Measurements from ENCODE around the gene IFITM5.
A peak's percentile ranks its signal among the peaks of the same experiment; 100 is the strongest.
"Not testable (repeated sequence)": the region's sequence is repeated elsewhere in the genome, so short reads cannot be mapped to it uniquely, and the experiment has no call there.

IFITM5 gene

DNA sequence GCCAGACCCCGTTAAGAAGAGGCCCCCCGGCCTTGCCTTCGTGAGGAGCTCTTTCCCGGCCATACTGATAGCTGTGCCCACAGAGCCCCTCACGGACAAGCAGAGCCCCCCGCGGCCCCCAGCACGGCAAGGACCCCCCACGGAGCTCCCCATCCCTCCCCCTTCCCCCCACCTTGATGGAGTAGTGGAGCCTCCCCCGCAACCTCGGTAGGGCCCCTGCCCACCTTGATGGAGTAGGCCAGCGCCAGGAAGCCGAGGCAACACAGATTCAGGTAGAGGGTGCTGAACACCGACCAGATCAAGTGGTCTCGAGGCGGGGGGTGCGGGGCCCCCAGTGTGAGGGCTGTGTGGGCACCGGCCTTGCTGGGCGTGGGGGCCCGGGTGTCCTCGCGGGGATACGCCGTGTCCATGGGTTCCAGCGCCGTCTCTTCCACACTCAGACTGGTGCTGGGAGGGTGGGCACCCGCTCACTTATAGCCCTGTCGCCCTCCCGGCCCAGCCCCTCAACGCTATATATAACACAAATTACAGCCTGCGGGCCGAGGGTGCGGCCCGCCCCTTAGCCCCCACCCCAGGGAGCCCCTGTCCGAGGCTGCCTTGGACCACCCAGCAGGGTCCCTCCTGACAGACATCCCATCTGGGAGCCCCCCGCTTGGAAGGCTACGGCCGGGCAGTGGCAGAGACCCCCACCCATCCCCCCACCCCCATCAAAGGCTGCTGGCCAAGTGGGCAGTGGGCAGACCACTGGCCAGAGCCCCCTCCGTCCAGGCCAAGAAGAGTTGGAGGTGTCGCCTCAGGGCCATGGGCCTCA is at the start of gene IFITM5:
IFITM5 (minus strand) TSS at position 446 of the 811 bp plus-strand sequence; CDS start at position 410, 36 bp downstream.
- DNase-seq (ENCODE audit: insufficient read length, low spot score) (no peak), FAIRE-seq (no peak)

DNA sequence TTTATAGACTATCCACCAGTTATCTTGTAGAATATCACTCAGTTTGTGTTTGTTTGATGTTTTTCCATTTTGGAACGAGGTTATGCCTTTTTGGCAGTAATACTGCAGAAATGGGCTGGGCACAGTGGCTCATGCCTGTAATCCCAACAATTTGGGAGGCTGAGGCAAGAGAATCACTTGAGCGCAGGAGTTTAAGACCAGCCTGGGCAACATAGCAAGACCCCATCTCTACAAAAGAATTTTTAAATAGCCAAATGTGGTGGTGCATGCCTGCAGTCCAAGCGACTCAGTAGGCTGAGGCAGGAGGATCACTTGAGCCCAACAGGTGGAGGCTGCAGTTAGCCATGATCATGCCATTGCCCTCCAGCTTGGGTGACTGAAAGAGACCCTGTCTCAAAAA is 47.2 kb upstream of the IFITM5 start:
- DNase-seq (ENCODE audit: insufficient read length, low spot score) (no peak), FAIRE-seq (no peak)

DNA sequence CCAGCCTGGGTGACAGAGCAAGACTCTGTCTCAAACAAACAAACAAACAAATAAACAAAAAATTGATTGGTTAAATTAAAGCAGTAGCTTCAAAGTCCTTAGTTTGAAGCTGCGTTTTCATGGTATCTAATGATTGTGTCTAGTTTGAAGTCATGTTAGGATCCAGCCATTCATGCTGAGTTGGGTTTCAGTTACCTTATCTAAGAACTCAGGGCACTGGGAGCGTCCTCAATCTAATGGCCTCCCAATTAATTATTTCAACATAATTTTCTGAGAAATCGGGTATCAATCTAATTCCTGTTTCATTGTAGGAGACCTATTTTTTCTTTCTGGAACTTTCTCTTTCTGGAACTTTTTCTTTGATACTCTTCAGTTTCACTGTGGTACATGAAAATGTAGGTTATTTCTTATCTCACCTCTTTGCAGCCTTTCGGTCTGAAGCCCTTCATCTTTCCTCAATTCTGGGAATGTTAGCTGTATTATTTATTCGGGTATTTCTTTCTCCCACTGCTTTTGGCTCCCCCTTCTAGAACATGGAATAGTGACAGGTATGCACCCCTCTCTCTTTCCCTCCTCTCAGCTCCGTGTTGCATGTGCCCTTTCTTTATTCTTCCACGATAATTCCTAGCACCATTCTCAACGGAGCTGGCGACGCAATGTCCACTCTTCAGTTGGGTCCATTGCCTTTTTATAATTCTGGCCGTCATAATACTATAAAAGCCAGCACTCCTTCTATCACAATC is 45.7 kb upstream of the IFITM5 start:
- no peak for DNase-seq (ENCODE audit: insufficient read length, low spot score)
- no peak for FAIRE-seq

DNA sequence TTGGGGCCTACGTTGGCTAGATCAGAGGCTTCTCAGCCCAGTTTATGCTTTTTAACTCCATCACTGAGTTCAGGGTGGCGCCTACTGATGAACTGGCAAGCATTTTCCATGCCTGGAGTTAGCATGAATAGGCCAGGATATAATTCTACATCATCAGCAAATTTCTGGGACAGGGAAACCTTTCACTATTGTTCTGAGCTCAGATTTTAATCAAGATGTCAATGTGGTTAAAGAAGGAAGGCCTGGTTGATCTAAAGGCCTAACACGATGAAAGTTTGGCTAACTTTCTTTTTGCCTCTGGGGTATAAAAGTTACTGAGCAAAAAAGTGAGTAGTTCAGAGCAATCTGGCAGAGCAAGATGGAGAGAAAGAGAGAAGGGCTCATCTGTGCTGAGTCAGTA is 43.0 kb upstream of the IFITM5 start:
- no peak for FAIRE-seq
- no peak for DNase-seq (ENCODE audit: insufficient read length, low spot score)

DNA sequence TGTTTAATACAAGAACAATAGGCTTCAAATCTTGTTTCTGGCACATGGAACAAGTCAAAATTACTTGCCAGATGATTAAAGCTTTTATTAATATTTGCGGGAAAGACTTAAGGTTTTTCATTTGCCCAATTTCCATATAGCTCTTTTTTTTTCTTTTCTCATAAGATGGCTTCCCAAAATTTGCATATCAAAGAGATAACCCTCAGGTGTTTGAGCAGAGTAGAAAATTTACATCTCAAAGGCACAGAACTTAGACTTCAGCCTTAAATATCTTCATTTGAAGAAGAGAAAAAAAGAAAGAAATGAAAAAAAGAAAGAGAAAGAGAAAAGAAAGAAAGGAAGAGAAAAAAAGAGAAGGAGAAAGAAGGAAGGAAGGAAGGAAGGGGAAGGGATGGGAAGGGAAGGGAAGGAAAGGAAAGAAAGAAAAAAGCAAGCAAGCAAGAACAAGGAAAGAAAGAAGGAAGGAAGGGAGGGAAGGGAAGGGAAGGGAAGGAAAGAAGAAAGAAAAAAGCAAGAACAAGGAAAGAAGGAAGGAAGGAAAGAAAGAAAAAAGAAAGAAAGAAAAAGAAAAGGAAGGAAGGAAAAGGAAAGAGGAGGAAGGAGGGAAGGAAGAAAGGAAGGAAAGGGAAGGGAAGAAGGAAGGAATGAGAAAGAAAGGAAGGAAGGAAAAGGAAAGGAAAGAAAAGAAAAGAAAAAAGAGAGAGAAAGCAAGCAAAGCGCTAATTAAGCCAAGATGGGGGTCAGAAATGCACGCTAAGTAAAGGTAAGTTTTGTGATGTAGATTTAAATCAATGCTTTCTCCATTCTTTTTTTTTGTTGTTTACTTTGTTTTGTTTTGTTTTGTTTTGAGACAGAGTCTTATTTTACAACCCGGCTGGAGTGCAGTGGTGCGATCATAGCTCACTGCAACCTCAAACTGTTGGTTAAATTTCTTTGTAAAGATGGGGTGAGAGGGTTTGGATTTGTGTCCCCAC is 41.5 kb upstream of the IFITM5 start:
- peak; percentile 44 for FAIRE-seq
- DNase-seq (ENCODE audit: insufficient read length, low spot score) = no peak

DNA sequence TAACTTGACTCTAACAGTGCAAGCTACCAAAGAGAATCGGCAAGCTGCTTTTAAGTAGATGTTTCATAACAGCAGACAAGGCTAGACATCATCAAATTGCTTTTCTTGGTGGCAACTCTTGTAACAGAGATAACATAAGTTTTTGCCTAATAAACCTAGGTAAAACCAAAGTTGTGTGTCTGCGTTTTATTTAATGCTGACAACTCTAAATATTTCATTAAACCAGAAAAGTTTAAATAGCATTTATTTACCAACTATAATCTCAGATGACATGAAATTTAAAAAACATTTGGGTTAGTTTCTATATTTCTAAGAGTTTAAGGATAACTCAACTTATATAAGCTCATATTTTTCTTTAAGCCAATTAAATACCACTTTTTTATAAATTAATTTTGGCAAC is 40.6 kb upstream of the IFITM5 start:
- DNase-seq (ENCODE audit: insufficient read length, low spot score) = no peak
- FAIRE-seq = no peak

DNA sequence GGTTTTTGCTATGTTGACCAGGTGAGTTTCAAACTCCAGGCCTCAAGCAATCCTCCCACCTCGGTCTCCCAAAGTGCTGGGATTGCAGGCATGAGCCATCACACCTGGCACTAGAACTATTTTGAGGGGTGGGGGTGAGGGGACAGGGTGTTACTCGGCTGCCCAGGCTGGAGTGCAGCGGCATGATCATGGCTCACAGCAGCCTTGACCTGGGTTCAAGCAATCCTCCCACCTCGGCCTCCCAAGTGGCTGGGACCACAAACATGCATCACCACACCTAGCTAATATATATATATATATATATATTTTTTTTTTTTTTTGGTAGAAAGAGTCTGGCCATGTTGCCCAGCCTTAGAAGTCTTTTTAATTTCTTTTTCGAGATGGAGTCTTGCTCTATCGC is 38.4 kb upstream of the IFITM5 start:
- no peak for FAIRE-seq
- DNase-seq (ENCODE audit: insufficient read length, low spot score) = no peak

DNA sequence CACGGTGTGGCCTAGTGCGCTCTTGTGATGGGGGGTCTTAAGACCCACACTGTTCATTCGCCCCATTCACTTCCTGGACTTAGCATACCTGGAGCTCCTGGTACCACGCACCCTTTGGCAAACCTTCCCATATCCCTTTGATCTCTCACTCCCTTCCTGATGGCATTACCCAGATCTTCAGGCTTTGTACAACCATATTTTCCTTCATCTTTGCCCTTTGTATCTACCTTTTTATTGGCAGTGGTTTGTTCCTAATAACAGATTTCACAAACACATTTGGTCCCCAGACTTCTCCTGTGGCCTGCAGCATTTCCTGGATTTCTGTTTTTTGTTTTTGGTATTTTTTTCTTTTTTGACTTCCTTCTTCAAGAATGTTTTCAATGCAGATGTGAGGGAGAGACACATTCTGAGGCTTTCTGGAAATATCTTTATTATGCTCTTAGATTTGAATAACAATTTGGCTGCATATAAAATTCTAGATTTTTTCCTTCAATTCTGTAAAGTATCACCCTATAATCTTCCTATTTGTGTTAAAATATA is 37.4 kb upstream of the IFITM5 start:
- FAIRE-seq (peak; percentile 39), DNase-seq (ENCODE audit: insufficient read length, low spot score) (no peak)

DNA sequence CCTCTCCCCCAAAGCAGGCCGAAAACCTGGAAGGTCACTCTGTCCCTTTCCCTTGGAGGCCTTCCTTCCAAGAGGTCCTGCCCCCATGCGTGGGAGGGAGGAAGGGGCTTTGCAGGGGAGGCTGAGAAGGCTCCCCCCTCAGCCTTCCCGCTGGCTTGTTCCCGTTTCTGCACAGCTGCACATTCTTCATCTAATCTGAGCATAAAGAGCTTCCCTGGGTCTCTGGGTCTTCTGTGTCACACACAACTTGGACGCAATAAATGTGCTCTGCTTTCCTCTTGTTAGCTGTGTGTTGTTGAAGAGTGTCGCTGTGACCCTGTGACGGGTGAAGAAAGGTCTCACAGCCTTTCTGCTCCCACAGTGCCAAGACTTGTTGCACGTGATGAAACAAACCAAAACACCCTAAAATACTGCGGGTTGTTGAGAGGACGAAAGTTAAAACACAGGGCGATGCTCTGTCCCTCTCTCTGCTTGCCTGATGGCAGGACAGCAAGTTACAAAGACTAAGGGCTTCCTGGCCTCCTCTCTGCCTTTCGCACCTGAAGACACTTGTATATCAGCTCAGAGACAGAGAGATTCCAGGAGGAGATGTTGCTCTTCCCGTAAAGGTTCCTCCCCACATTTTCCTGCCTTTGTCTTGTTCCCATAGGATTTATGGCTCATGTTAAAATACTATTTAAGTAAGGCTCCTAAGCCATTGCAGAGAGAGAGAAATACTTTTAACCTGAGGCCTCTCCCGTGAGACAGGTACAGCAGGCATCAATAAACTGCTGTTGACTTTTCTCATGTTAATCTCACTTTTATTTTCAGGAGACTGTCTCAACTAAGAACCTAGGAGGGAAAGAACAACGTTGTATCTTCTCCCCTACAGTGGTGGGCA is 36.7 kb upstream of the IFITM5 start:
- FAIRE-seq = peak; percentile 74
- DNase-seq (ENCODE audit: insufficient read length, low spot score) = no peak

DNA sequence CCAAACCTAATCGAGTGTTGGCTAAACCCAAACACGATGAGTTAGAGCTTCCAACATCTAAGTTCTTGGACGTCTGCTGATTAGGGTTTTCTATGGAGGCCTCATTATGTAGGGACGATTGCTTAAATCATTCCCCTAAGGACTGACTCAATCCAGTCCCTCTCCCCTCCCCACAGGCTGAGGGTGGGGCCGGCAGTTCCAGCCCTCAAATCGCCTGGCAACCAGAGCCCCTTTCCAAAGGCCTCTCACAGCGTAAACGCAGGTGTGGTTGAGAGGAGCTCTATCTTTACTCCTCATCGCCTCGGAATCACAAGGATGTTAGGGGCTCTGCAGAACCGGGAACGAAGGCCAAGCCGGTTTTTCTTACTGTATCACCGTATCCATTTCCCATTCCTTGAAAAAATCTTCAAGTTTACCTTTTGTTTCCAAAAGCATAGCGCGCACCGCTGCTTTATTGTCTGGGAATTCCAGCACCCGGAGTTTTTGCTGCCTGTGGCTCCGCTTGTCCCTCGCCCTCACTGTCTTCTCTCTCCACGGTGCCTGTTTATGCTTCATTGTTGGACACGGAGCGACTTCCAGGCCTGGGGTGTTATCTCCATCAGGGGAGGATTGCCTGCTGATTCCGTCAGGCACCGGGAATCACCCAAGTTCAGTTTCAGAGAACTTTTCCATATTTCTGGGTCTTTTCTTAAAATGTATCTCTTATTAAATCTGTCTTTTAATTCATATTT is 35.1 kb upstream of the IFITM5 start:
- no peak for FAIRE-seq
- no peak for DNase-seq (ENCODE audit: insufficient read length, low spot score)

DNA sequence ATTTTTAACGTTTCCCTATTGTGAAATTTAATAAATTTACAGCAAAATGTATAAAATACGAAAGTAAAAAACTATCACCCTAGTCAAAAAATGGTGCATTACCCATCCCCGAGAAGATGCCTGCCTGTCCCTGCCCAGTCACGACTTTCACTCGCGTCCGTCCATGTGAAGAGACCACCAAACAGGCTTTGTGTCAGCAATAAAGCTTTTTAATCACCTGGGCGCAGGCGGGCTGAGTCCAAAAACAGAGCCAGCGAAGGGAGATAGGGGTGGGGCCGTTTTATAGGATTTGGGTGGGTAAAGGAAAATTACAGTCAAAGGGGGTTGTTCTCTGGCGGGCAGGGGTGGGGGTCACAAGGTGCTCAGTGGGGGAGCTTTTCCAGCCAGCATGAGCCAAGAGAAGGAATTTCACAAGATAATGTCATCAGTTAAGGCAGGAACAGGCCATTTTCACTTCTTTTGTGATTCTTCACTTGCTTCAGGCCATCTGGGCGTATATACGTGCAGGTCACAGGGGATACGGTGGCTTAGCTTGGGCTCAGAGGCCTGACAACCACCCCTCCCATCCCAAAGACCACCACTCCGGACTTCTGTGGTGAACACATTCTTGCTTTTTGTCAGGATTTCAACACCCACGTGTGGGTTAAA is 34.4 kb upstream of the IFITM5 start:
- DNase-seq (ENCODE audit: insufficient read length, low spot score); FAIRE-seq: not testable (repeated sequence)

DNA sequence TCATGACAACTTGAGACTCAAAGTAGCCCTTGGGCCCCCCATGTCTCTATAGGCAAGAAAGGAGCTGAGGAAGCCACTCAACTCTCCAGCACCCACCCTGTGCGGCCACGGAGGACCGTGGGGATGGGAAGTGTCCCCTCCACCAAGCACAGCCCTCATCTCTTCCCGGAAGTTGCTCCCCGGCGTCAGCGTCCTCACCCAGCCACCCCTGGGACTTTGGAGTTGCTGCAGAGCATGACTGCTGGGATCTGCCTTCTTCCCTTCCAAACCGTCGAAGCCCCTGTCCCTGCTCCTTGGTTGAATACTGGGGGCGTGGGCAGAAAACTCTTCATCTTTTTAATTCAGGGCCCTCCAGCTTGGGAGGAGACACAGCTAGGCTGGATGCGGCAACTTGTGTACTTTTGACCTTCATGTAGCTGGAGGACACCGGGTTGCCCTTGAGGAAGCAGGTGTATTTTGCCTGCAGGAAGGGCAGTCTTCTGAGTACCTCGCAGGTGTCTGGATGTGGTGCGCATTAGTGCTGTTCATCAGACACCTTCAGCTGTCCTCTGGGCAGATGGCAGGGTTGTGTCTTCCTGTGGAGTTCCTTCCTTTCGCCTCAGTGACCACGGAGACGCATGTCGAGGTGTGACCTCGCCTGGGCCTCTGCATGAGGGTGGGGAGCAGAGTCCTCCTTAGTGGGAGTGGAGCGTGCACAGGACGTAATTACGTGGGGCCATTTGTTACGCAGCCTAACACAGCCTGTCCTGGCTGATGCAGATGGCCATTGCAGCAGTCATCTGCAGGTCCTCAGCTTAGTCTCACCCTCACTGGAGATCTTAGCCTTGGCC is 33.5 kb upstream of the IFITM5 start:
- no peak for FAIRE-seq
- no peak for DNase-seq (ENCODE audit: insufficient read length, low spot score)

DNA sequence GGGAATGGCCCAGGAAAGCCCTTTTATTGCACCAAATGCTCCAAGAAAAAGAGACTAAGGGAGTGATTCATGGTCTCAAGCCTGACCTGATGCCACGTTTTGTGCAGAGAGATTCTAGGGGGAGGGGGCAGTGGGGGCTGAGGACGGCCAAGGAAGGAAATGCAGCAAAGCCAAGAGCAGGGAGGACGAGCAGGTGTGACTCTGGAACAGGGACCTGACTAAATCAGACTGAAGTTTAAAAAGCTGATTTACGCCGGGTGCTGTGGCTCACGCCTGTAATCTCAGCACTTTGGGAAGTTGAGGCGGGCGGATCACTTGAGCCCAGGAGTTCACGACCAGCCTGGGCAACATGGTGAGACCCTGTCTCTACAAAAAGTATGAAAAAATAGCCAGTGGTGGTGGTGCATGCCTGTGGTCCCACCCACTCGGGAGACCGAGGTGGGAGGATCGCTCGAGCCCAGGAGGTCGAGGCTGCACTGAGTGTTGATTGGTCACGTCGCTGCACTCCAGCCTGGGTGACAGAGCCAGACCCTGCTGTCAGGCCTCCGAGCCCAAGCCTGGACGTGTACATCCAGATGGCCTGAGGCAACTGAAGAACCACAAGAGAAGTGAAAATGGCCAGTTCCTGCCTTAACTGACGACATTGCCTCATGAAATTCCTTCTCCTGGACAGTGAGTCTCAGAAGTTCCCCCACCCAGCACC is 32.2 kb upstream of the IFITM5 start:
- DNase-seq (ENCODE audit: insufficient read length, low spot score) (no peak), FAIRE-seq (no peak)

DNA sequence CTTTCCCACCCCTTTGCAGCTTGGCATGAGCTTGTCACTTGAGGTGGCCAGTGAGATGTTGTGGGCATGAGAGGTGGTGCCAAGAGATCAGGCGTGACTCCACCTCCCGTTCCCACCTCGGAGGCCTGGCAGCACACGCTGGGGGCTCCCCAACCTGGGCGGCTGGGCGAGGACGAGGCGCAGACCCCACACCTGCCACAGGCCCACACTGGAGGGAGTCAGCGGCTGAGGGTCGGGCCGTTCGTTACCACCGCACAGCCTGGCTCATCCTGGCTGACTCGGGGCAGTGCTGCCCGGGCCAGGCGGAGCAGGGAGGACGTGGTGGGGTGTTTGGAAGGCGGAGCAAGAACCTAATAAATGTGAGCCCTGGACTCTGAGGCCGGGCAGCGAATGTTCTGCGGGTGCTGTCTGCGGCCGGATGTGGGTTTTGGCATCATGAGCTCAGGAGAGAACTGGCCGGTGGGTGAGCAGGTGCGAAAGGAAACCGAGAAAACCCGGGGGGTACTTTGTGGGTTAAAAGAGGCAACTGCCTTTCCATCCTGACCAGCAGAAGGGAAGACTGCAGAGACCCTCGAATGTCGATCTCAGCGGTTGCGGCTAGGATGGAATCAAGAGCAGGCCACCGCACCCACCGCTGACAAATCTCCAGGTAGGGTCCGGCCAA is 31.5 kb upstream of the IFITM5 start:
- peak; percentile 92 for FAIRE-seq
- no peak for DNase-seq (ENCODE audit: insufficient read length, low spot score)

DNA sequence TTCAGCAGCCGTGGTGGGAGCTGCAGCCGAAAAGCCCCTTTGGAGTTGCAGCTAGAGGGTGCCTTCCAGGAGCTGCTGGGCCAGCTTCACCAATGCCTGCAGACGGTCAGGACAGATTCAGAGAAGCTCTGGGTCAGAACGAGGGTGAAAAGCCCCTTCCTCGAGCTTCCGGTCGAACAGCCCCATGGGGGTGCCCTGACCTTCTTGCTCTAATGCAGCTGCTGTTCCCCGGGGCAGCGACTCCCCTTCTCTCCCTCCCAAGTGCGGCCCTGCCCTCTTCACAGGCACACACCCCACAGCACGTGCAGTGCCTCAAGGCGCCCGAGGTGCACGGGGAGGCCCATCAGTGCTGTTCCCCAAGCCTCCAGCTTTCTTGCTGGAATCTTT is 31.0 kb upstream of the IFITM5 start:
- FAIRE-seq (no peak), DNase-seq (ENCODE audit: insufficient read length, low spot score) (no peak)

DNA sequence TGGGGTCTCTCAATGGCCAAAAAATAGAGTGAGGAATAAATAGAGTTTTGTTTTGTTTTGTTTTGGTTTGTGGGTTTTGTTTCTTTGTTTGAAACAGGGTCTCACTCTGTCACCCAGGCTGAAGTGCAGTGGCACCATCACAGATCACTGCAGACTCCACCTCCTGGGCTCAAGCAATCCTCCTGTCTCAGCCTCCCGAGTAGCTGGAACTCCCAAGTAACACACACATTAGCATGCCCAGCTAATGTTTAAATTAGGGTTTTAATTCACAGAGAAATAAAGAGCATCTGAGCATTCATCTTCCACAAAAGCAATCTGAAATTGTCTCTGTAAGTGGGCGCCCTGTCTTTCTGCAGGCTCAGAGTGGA is 30.5 kb upstream of the IFITM5 start:
- DNase-seq (ENCODE audit: insufficient read length, low spot score) (no peak), FAIRE-seq (no peak)
